ENCODE results near the gene HSF5. TPM values are rescaled to one million over a fixed set of nuclear protein-coding genes. Genes with fewer than 3 reads are reported as not detected.

The HSF5 gene
- total RNA-seq, 2 experiments from 2014 or later, result 1.6 to 1.7 TPM

- no peaks in the 10 kb centered on the region for H3K9me3 Mint-ChIP-seq
- H3K27ac Mint-ChIP-seq, result peak overlapping the region; percentile 85
- POLR2A ChIA-PET, result interaction anchor here (1.0 to 2.9 kb wide), 9 partner anchors 10 to 592 kb away, joined by 3 to 8 read pairs (median 4); partner anchors contain the start of gene TRIM37
- no peak for TF ChIP-seq CTCF (IDR thresholded peaks at IDR 0.05)
- DNase-seq (no peak), ATAC-seq (ENCODE audit: poor library complexity) (no peak)
- H3K4me1 Mint-ChIP-seq (ENCODE audit: low read depth), result peaks cover 60% of the 10 kb centered on the region
- Histone ChIP-seq H3K4me3 (ENCODE audit: low read length) (peak overlapping the region; percentile 71), H3K27me3 (ENCODE audit: control insufficient read depth in 1 of 2, insufficient read depth in 2 of 2, low read length in 2 of 2) (no peaks in the 10 kb centered on the region), H3K36me3 (ENCODE audit: insufficient read depth, low read length) (peaks cover 33% of the 10 kb centered on the region), H3K27ac (ENCODE audit: low read depth in 1 of 2, low read length in 2 of 2) (no peak overlapping the region), H3K9me3 (ENCODE audit: control insufficient read depth in 1 of 2, insufficient read depth in 1 of 2, low read length in 2 of 2) (no peaks in the 10 kb centered on the region), H3K4me1 (ENCODE audit: insufficient read depth, low read length) (peaks cover 50% of the 10 kb centered on the region)
- peak overlapping the region; percentile 90 for H3K4me3 Mint-ChIP-seq
- peaks cover 62% of the 10 kb centered on the region for H3K36me3 Mint-ChIP-seq (ENCODE audit: low read depth)
- intact Hi-C loops (cut with DNase I, micrococcal nuclease), result loop anchor here (5.0 to 10.0 kb wide), 12 partner anchors 178 to 1880 kb away; partner anchors contain the start of genes C17orf67 (in 2 of the 2), DGKE (in 2 of the 2), RAD51C (in 2 of the 2) and TEX14 (in 2 of the 2)
- CTCF ChIA-PET, result interaction anchor here (1.4 kb wide), 1 partner anchor 27 kb away, joined by 4 read pairs; no protein-coding TSS in a partner anchor
- H3K27me3 Mint-ChIP-seq, result no peaks in the 10 kb centered on the region
These were observed 26.6 kb upstream of the HSF5 start for GRCh38 chr17:58514770-58515157.

GRCh38 chr17:58513965-58514769 is 26.0 kb upstream of the HSF5 start, which contains the start of gene MTMR4:
TSS of gene MTMR4 (minus strand) at chr17:58514638. CDS start at chr17:58514407, 231 bp downstream.
- H3K27ac Mint-ChIP-seq, result peak within 1 kb of the TSS; percentile 85
- H3K4me3 ChIP-seq (ENCODE audit: low read length), result peak within 1 kb of the TSS; percentile 71
- intact Hi-C loops (cut with DNase I, micrococcal nuclease), result loop anchor here (2.0 to 10.0 kb wide), 7 partner anchors 161 to 1881 kb away; partner anchors contain the start of genes C17orf67 (in 1 of the 2), DGKE (in 1 of the 2), DYNLL2 (in 1 of the 2) and SRSF1 (in 1 of the 2)

More at GRCh38 chr17:58513965-58514769, 26.0 kb upstream of the HSF5 start, which contains the start of gene MTMR4:
- H3K36me3 Mint-ChIP-seq (ENCODE audit: low read depth), result peaks cover 67% of the 10 kb centered on the region
- CTCF ChIA-PET, result interaction anchor here (1.4 kb wide), 1 partner anchor 26 kb away, joined by 4 read pairs; no protein-coding TSS in a partner anchor
- peaks cover 60% of the 10 kb centered on the region for H3K4me1 Mint-ChIP-seq (ENCODE audit: low read depth)
- H3K9me3 Mint-ChIP-seq, result no peaks in the 10 kb centered on the region
- Histone ChIP-seq H3K36me3 (ENCODE audit: insufficient read depth, low read length) (peaks cover 39% of the 10 kb centered on the region), H3K27me3 (ENCODE audit: control insufficient read depth in 1 of 2, insufficient read depth in 2 of 2, low read length in 2 of 2) (no peaks in the 10 kb centered on the region), H3K9me3 (ENCODE audit: control insufficient read depth in 1 of 2, insufficient read depth in 1 of 2, low read length in 2 of 2) (no peaks in the 10 kb centered on the region), H3K27ac (ENCODE audit: low read depth in 1 of 2, low read length in 2 of 2) (no peak within 1 kb of the TSS), H3K4me1 (ENCODE audit: insufficient read depth, low read length) (peaks cover 46% of the 10 kb centered on the region)
- peak; percentile 46 to 91 (median 68) for DNase-seq
- POLR2A ChIA-PET, result interaction anchor here (1.1 to 2.9 kb wide), 7 partner anchors 9 to 593 kb away, joined by 3 to 8 read pairs (median 4); partner anchors contain the start of gene TRIM37
- peak within 1 kb of the TSS; percentile 90 for H3K4me3 Mint-ChIP-seq
- no peak for TF ChIP-seq CTCF (IDR thresholded peaks at IDR 0.05)
- no peaks in the 10 kb centered on the region for H3K27me3 Mint-ChIP-seq
- peak; percentile 10 for ATAC-seq (ENCODE audit: poor library complexity)
